HCT116 (cell line): ENCODE data around the gene RADIL. TPM values are rescaled to one million over a fixed set of nuclear protein-coding genes. Genes with fewer than 3 reads are reported as not detected.

Experiments used
- ATAC-seq: fragments of 200-7000 bp; cut with Tn5 transposase; 2 replicates; pipeline ENCODE4 v1.9.1; 2020; ENCODE audit warnings: mild to moderate bottlenecking, moderate library complexity
- BruUV-seq: library from RNA; stranded (reverse); fragments of 400-500 nt; replicated peaks from 2 replicates; lab custom pipeline; 2021; lab: Mats Ljungman, UMichigan
- CTCF ChIA-PET: fragments of 300-600 bp; sonication (Branson Sonifier 250); formaldehyde crosslinking; loops from one replicate; lab custom pipeline; 2021; ENCODE audit warnings: antibody characterized with exemption; lab: Charles Lee
- POLR2A ChIA-PET: fragments of 300-600, 350-600 bp; sonication (Branson Sonifier 250); formaldehyde crosslinking; loops from one replicate; lab custom pipeline; 2021; ENCODE audit warnings: antibody characterized with exemption; lab: Charles Lee
- RAD21 ChIA-PET, 2 experiments: fragments of 300-600 bp; sonication (Branson Sonifier 250); formaldehyde crosslinking; loops; one replicate each; lab custom pipeline; 2023; ENCODE audit warnings: low total read pairs in 2 of 2; ENCODE audit not compliant: uncharacterized antibody in 2 of 2, unreplicated experiment in 2 of 2, low non-redundant PET in 1 of 2; lab: Charles Lee
- DNase-seq: peaks from one replicate; pipeline ENCODE4 v3.0.0-alpha.2; 2010; ENCODE audit warnings: low read depth, low spot score
- H2AFZ ChIP-seq: fragments of 200-600 bp; shearing (Covaris generic), sonication (generic); 2 replicates; pipeline ENCODE4 v1.6.1; 2017; ENCODE audit warnings: low read depth, mixed run types, mixed read lengths, antibody characterized with exemption, low read length; ENCODE audit not compliant: poor library complexity, severe bottlenecking
- H3K27ac ChIP-seq: 2 replicates; pipeline ENCODE4 v1.5.1; 2012; ENCODE audit warnings: low read depth, low read length
- H3K27me3 ChIP-seq: fragments of 200-600 bp; sonication (generic); 2 replicates; pipeline ENCODE4 v1.6.1; 2016; ENCODE audit warnings: mixed run types, low read length, mixed read lengths; ENCODE audit not compliant: insufficient read depth
- H3K36me3 ChIP-seq, 2 experiments: fragments of 200-500 bp in 1 of 2; fragments of 200-600 bp in 1 of 2; sonication (Bioruptor generic) in 1 of 2; sonication (generic) in 1 of 2; 2 replicates each; pipeline versions ENCODE4 v1.5.1 to v1.6.1; 2014 to 2016; ENCODE audit warnings: low read length in 2 of 2, inconsistent platforms in 1 of 2, mixed read lengths in 1 of 2, mixed run types in 1 of 2; ENCODE audit not compliant: insufficient read depth in 2 of 2, control insufficient read depth in 1 of 2
- H3K4me1 ChIP-seq, 2 experiments: fragments of 200-600 bp in 1 of 2; sonication (generic) in 1 of 2; 2 replicates each; pipeline versions ENCODE4 v1.5.1 to v1.6.1; 2012 to 2017; ENCODE audit warnings: low read length in 2 of 2, inconsistent platforms in 1 of 2, mild to moderate bottlenecking in 1 of 2, mixed read lengths in 1 of 2, mixed run types in 1 of 2, moderate library complexity in 1 of 2; ENCODE audit not compliant: insufficient read depth in 2 of 2, control insufficient read depth in 1 of 2
- H3K4me2 ChIP-seq: fragments of 200-600 bp; sonication (generic); 2 replicates; pipeline ENCODE4 v1.6.1; 2017; ENCODE audit warnings: mixed run types, low read length, mixed read lengths
- H3K4me3 ChIP-seq, 2 experiments: fragments of 200-600 bp in 1 of 2; sonication (generic) in 1 of 2; replicated peaks in 1 of 2; 2 replicates each; pipeline ENCODE4 v1.5.1; 2011 to 2016; ENCODE audit warnings: low read length in 2 of 2, control low read depth in 1 of 2, low read depth in 1 of 2, mild to moderate bottlenecking in 1 of 2, mixed read lengths in 1 of 2, mixed run types in 1 of 2
- H3K79me2 ChIP-seq: fragments of 200-600 bp; sonication (generic); 2 replicates; pipeline ENCODE4 v1.6.1; 2017; ENCODE audit warnings: mild to moderate bottlenecking, mixed run types, low read length, moderate library complexity, mixed read lengths; ENCODE audit not compliant: insufficient read depth
- H3K9ac ChIP-seq: fragments of 200-600 bp; sonication (generic); 2 replicates; pipeline ENCODE4 v1.6.1; 2016; ENCODE audit warnings: low read length, mixed read lengths
- H3K9me2 ChIP-seq: fragments of 200-600 bp; sonication (generic), shearing (Covaris generic); 2 replicates; pipeline ENCODE4 v1.6.1; 2017; ENCODE audit warnings: mixed run types, mild to moderate bottlenecking, moderate library complexity; ENCODE audit not compliant: insufficient read depth
- H3K9me3 ChIP-seq, 2 experiments: fragments of 200-500 bp in 1 of 2; fragments of 200-600 bp in 1 of 2; sonication (Bioruptor generic) in 1 of 2; sonication (generic) in 1 of 2; 2 replicates each; pipeline ENCODE4 v1.6.1; 2014 to 2017; ENCODE audit warnings: low read length in 2 of 2, mixed read lengths in 2 of 2, inconsistent platforms in 1 of 2, low read depth in 1 of 2, mild to moderate bottlenecking in 1 of 2, mixed run types in 1 of 2, moderate library complexity in 1 of 2; ENCODE audit not compliant: control insufficient read depth in 1 of 2, insufficient read depth in 1 of 2
- H4K20me1 ChIP-seq: fragments of 200-600 bp; sonication (generic), shearing (Covaris generic); 2 replicates; pipeline ENCODE4 v1.6.1; 2017; ENCODE audit warnings: mixed run types, mild to moderate bottlenecking, moderate library complexity; ENCODE audit not compliant: insufficient read depth
- CBX3 ChIP-seq: IDR thresholded peaks from 2 replicates; pipeline ENCODE4 v1.6.1; 2012; ENCODE audit warnings: low read depth
- CTCF ChIP-seq, 3 experiments: fragments of 200-600 bp in 1 of 3; sonication (generic) in 1 of 3; IDR thresholded peaks in 2 of 3; conservative IDR thresholded peaks in 1 of 3; 2 replicates each; pipeline ENCODE4 v1.5.1; 2012 to 2017; ENCODE audit warnings: low read depth in 2 of 3, low read length in 2 of 3, antibody characterized with exemption in 1 of 3, borderline replicate concordance in 1 of 3, control low read depth in 1 of 3, mild to moderate bottlenecking in 1 of 3, mixed read lengths in 1 of 3, mixed run types in 1 of 3, moderate library complexity in 1 of 3; ENCODE audit not compliant: insufficient read depth in 1 of 3
- EGR1 ChIP-seq: IDR thresholded peaks from 2 replicates; pipeline ENCODE4 v1.6.1; 2012; ENCODE audit warnings: low read depth
- EZH2phosphoT487 ChIP-seq: fragments of 200-600 bp; IDR thresholded peaks from 2 replicates; pipeline ENCODE4 v1.6.1; 2018; ENCODE audit warnings: antibody characterized with exemption, borderline replicate concordance
- FOSL1 ChIP-seq: IDR thresholded peaks from 2 replicates; pipeline ENCODE4 v1.6.1; 2012; ENCODE audit warnings: low read depth
- JUND ChIP-seq: IDR thresholded peaks from 2 replicates; pipeline ENCODE4 v1.6.1; 2012
- MAX ChIP-seq: IDR thresholded peaks from 2 replicates; pipeline ENCODE4 v1.6.1; 2012
- POLR2A ChIP-seq: IDR thresholded peaks from 2 replicates; pipeline ENCODE4 v1.7.0; 2011; ENCODE audit warnings: borderline replicate concordance; ENCODE audit not compliant: insufficient read depth, insufficient read length; ENCODE audit errors: extremely low read depth
- POLR2AphosphoS5 ChIP-seq: IDR thresholded peaks from 2 replicates; pipeline ENCODE4 v1.6.1; 2011; ENCODE audit warnings: mild to moderate bottlenecking, low read depth, low read length, moderate library complexity
- RAD21 ChIP-seq: IDR thresholded peaks from 2 replicates; pipeline ENCODE4 v1.6.1; 2012; ENCODE audit warnings: low read depth, mild to moderate bottlenecking
- REST ChIP-seq: IDR thresholded peaks from 2 replicates; pipeline ENCODE4 v1.6.1; 2012; ENCODE audit warnings: low read depth
- SIN3A ChIP-seq: IDR thresholded peaks from 2 replicates; pipeline ENCODE4 v1.6.1; 2012; ENCODE audit warnings: low read depth
- SRF ChIP-seq: IDR thresholded peaks from 2 replicates; pipeline ENCODE4 v1.6.1; 2012; ENCODE audit warnings: low read depth
- TCF7L2 ChIP-seq: IDR thresholded peaks from 2 replicates; pipeline ENCODE4 v1.7.0; 2011; ENCODE audit warnings: borderline replicate concordance, inconsistent platforms; ENCODE audit not compliant: insufficient read depth, insufficient read length; ENCODE audit errors: extremely low read depth
- YY1 ChIP-seq: IDR thresholded peaks from 2 replicates; pipeline ENCODE4 v1.6.1; 2011; ENCODE audit warnings: low read length, low read depth, moderate library complexity, mild to moderate bottlenecking; ENCODE audit not compliant: insufficient replicate concordance; ENCODE audit errors: extremely low read depth
- ZNF274 ChIP-seq: fragments of 200-500 bp; sonication (Bioruptor generic); IDR thresholded peaks from 2 replicates; pipeline ENCODE4 v1.6.1; 2014; ENCODE audit warnings: mild to moderate bottlenecking, low read depth, low read length, inconsistent platforms
- intact Hi-C: fragments of 100-400 bp; cut with micrococcal nuclease; formaldehyde crosslinking; loops from 2 replicates; pipeline ENCODE4 v1.10.0; 2022
- total RNA-seq: library from RNA; stranded (reverse); gene quantifications from one replicate; pipeline ENCODE4 v1.2.1, GENCODE V29; 2021; ENCODE audit not compliant: unreplicated experiment
- TF ChIP-seq, protein P1 (sequence below): IDR thresholded peaks from 2 replicates; pipeline ENCODE4 v1.6.1; 2011; ENCODE audit warnings: mild to moderate bottlenecking, low read length, moderate library complexity; ENCODE audit not compliant: insufficient replicate concordance; ENCODE audit errors: extremely low read depth

RADIL gene
- total RNA-seq, 1 experiment from 2014 or later: 5.3 TPM

- DNase-seq: no peak
- Histone ChIP-seq H3K36me3 (no peaks in the 10 kb centered on the region), H3K4me3 (no peak overlapping the region), H3K79me2 (no peaks in the 10 kb centered on the region), H3K9me2 (no peaks in the 10 kb centered on the region), H3K9ac (no peak overlapping the region), H3K27me3 (no peaks in the 10 kb centered on the region), H3K27ac (no peak overlapping the region), H2AFZ (no peak overlapping the region)
- POLR2A ChIA-PET: no interaction called here
- intact Hi-C loops: no loop called here
- TF ChIP-seq FOSL1 (no peak), POLR2AphosphoS5 (no peak), YY1 (no peak), ZNF274 (no peak), CBX3 (no peak), SIN3A (no peak), CTCF (IDR thresholded peaks at IDR 0.05 in 2 of 3, conservative IDR thresholded peaks at IDR 0.05 in 1 of 3; ENCODE audit: borderline replicate concordance in 1 of 3, insufficient read depth in 1 of 3, low read depth in 2 of 3, low read length in 2 of 3) (no peak), POLR2A (no peak), JUND (no peak), TCF7L2 (no peak), RAD21 (no peak), REST (no peak), SRF (no peak), EGR1 (no peak), MAX (no peak), EZH2phosphoT487 (no peak)
- TF ChIP-seq, protein P1, sequence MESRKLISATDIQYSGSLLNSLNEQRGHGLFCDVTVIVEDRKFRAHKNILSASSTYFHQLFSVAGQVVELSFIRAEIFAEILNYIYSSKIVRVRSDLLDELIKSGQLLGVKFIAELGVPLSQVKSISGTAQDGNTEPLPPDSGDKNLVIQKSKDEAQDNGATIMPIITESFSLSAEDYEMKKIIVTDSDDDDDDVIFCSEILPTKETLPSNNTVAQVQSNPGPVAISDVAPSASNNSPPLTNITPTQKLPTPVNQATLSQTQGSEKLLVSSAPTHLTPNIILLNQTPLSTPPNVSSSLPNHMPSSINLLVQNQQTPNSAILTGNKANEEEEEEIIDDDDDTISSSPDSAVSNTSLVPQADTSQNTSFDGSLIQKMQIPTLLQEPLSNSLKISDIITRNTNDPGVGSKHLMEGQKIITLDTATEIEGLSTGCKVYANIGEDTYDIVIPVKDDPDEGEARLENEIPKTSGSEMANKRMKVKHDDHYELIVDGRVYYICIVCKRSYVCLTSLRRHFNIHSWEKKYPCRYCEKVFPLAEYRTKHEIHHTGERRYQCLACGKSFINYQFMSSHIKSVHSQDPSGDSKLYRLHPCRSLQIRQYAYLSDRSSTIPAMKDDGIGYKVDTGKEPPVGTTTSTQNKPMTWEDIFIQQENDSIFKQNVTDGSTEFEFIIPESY: no peak
- TF ChIP-seq, all 23 proteins: peak for 0
- RAD21 ChIA-PET: interaction anchor here in 1 of 2 experiments (0.6 kb wide), 1 partner anchor 203 kb away, joined by 3 read pairs; no protein-coding TSS in a partner anchor
- BruUV-seq: no TSS peak
- no peaks in the 10 kb centered on the region for H4K20me1 ChIP-seq
- H3K4me2 ChIP-seq: no peak overlapping the region
- H3K4me1 ChIP-seq: no peaks in the 10 kb centered on the region
- CTCF ChIA-PET: interaction anchor here (2.1 kb wide), 1 partner anchor 12 kb away, joined by 5 read pairs; no protein-coding TSS in a partner anchor
- no peak for ATAC-seq
- no peaks in the 10 kb centered on the region for H3K9me3 ChIP-seq
Measured at GRCh38 chr7:4841836-4842235, 41.7 kb downstream of the RADIL start.
